Liver (tissue), 3 donors: ENCODE results near the gene ACTR1B.
"Not testable (repeated sequence)": the region's sequence is repeated elsewhere in the genome, so short reads cannot be mapped to it uniquely, and the experiment has no call there.

Experiments
- CTCF ChIP-seq: fragments of 150-350 bp; IDR thresholded peaks from 2 replicates; pipeline ENCODE4 v1.5.1; 2017; ENCODE audit warnings: improper control_type of control experiment, low read depth, low read length; ENCODE audit not compliant: missing input control
- JUND ChIP-seq, 2 donors: IDR thresholded peaks; 2 replicates each; pipeline ENCODE4 v1.6.1; 2016; ENCODE audit warnings: antibody characterized with exemption in 2 of 2
- RAD21 ChIP-seq, 2 donors: IDR thresholded peaks; 2 replicates each; pipeline ENCODE4 v1.6.1; 2016; ENCODE audit warnings: antibody characterized with exemption in 2 of 2, mild to moderate bottlenecking in 2 of 2
- REST ChIP-seq: IDR thresholded peaks from 2 replicates; pipeline ENCODE4 v1.6.1; 2016; ENCODE audit warnings: antibody characterized with exemption, mild to moderate bottlenecking
- YY1 ChIP-seq: IDR thresholded peaks from 2 replicates; pipeline ENCODE4 v1.6.1; 2016; ENCODE audit warnings: antibody characterized with exemption, mild to moderate bottlenecking
- donor health status: healthy.
- donor health status: healthy.

- TF ChIP-seq CTCF; RAD21 (IDR thresholded peaks at IDR 0.05); REST; JUND (IDR thresholded peaks at IDR 0.05); YY1: not testable (repeated sequence)
Observed at GRCh38 chr2:97687235-97687634, 23.4 kb upstream of the ACTR1B start.
